GM19240 (cell line): Measurements from ENCODE around the gene FNDC3B.

Source experiments
- DNase-seq: peaks from one replicate; pipeline ENCODE4 v3.0.0; 2011; ENCODE audit warnings: low spot score; ENCODE audit not compliant: insufficient read length

Gene FNDC3B

GRCh38 chr3:172166890-172167289 is 127.5 kb downstream of the FNDC3B start:
- no peak for DNase-seq

GRCh38 chr3:172167892-172168648 is 128.7 kb downstream of the FNDC3B start:
- no peak for DNase-seq

- DNase-seq = no peak
These were observed 130.8 kb downstream of the FNDC3B start for GRCh38 chr3:172170073-172170709.

GRCh38 chr3:172170841-172171240 is 131.5 kb downstream of the FNDC3B start:
- no peak for DNase-seq

- DNase-seq = no peak
These were observed 132.2 kb downstream of the FNDC3B start for GRCh38 chr3:172171396-172172075.

GRCh38 chr3:172173316-172174254 is 134.2 kb downstream of the FNDC3B start:
- no peak for DNase-seq

- DNase-seq = no peak
These were observed 135.3 kb downstream of the FNDC3B start for GRCh38 chr3:172174513-172175253.

- DNase-seq = no peak
These were observed 135.8 kb downstream of the FNDC3B start for GRCh38 chr3:172175254-172175599.

- DNase-seq = no peak
These were observed 136.8 kb downstream of the FNDC3B start for GRCh38 chr3:172176061-172176770.

GRCh38 chr3:172177046-172177445 is 137.7 kb downstream of the FNDC3B start:
- no peak for DNase-seq

- DNase-seq = no peak
These were observed 138.5 kb downstream of the FNDC3B start for GRCh38 chr3:172177803-172178316.

GRCh38 chr3:172179680-172180399 is 140.5 kb downstream of the FNDC3B start:
- no peak for DNase-seq

- DNase-seq = no peak
These were observed 141.1 kb downstream of the FNDC3B start for GRCh38 chr3:172180473-172180872.

GRCh38 chr3:172181932-172182586 is 142.7 kb downstream of the FNDC3B start:
- no peak for DNase-seq

GRCh38 chr3:172182797-172183196 is 143.4 kb downstream of the FNDC3B start:
- no peak for DNase-seq

GRCh38 chr3:172184106-172184822 is 144.9 kb downstream of the FNDC3B start:
- DNase-seq = no peak

- DNase-seq = no peak
These were observed 146.5 kb downstream of the FNDC3B start for GRCh38 chr3:172185907-172186306.

- DNase-seq = no peak
These were observed 147.2 kb downstream of the FNDC3B start for GRCh38 chr3:172186607-172187006.
